DMS153 treated with DMSO at 0.1 percent for 48 hours (cell line): ENCODE measurements around the gene C1QA.
"Not testable (repeated sequence)": the region's sequence is repeated elsewhere in the genome, so short reads cannot be mapped to it uniquely, and the experiment has no call there.

ENCODE experiments used
- DNase-seq: peaks from one replicate; lab custom pipeline; 2025; ENCODE audit not compliant: unreplicated experiment; lab: John Stamatoyannopoulos, UW

The C1QA gene

DNA sequence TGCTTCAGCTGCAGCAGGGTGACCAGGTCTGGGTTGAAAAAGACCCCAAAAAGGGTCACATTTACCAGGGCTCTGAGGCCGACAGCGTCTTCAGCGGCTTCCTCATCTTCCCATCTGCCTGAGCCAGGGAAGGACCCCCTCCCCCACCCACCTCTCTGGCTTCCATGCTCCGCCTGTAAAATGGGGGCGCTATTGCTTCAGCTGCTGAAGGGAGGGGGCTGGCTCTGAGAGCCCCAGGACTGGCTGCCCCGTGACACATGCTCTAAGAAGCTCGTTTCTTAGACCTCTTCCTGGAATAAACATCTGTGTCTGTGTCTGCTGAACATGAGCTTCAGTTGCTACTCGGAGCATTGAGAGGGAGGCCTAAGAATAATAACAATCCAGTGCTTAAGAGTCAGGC is 2.9 kb downstream of the C1QA start:
- no peak for DNase-seq

DNA sequence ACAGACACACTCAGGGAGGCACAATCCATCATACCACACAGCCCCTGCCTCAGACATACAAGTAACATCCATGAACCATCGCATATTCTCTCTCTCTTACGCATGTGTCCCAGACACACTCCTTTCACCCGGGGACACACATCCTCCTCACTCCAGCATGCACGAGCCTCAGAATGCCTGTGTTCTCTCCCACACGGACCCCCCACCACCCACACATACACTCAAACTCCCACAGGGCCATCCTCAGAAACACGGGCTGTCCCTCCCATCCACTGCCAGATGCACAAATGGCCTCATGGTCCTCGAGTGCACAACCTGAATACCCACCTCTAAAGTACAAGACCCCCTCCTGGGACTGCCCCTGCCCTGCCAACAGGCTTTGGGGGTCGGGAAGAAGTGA is 4.8 kb downstream of the C1QA start:
- DNase-seq, result no peak

DNA sequence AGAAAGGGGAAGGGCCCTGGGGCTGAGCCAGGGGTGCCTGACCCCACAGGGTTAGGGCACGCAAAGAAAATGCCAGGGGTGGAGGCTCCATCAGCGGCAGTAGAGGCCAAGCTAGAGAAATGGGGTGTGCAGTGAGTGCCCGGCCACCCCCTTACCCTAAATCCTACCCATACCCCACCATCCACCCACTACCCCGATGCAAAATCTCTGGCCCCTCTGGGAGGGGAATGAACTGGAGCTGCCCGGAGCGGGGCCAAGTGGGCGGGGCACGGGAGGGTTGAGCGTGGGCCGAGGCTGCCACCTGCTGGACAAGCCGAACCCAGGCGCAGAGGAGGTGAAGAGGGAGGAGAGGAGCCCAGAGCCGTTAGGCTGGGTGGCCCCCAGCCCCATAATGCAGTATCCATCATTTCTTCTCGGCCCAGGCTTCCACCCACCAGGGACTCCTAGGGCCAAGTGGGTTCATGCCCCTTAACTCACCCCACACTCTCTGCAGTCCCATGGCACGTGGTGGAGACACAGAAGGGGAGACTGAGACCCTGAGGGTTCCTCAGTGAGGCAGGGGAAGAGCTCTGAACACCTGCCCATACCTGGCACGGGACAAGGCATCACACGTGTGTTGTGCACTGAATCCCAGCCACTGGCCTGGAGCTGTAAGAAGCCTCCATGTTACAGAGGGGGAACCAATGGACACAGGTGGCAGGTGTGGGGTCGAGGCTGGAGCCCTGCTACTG is 5.6 kb downstream of the C1QA start:
- peak; percentile 25 for DNase-seq

DNA sequence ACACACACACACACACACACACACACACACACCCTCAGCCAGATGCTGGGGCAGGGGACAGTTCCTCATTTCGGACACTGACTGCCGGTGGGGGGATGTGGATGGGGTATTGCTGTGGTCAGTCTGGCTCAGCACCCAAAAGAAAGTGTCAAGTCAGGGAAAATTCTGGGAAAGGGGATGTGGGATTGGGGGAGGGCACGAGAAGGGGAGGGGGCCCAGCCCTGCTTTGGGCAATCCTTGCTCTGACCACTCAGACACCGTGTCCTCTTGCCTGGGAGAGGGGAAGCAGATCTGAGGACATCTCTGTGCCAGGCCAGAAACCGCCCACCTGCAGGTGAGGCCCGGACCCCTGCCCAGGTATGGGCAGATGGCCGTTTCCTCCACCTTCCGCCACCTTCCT is 7.0 kb downstream of the C1QA start, which contains the start of gene C1QC:
C1QC (plus strand) TSS at position 253 of the 400 bp plus-strand sequence. CDS start 391 bp downstream, outside the sequence.
- DNase-seq, result no peak

DNA sequence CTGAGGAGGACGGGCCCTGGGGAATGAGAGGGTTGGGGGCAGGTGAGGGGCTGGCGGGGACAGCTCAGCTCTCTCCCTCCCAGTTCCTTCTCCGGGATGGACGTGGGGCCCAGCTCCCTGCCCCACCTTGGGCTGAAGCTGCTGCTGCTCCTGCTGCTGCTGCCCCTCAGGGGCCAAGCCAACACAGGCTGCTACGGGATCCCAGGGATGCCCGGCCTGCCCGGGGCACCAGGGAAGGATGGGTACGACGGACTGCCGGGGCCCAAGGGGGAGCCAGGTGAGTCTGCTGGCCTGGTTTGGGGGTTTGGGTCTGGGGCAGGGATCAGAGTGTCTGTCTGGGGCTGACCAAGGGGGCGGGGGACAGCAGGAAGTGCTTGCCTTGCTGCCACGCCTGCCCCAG is 7.5 kb downstream of the C1QA start:
- DNase-seq, result no peak

DNA sequence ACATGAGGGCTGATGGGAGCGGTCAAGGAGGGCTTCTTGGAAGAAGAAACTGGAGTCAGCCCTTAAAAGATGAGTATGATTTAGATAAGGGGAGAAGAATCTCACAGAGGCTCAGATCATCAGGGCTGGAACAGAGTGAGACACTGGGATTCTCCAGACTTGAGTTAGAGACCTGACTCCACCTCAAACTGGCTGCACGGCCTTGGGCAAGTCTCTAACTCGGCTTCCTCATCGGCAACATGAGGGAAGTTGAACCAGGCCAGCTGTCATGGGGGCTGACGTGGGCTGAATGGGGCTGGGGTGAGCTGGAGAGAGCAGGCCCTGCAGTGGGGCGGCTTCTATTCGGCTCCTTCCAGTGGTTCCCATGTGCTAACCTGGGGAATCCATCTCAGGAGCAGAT is 9.5 kb downstream of the C1QA start:
- DNase-seq, result no peak

DNA sequence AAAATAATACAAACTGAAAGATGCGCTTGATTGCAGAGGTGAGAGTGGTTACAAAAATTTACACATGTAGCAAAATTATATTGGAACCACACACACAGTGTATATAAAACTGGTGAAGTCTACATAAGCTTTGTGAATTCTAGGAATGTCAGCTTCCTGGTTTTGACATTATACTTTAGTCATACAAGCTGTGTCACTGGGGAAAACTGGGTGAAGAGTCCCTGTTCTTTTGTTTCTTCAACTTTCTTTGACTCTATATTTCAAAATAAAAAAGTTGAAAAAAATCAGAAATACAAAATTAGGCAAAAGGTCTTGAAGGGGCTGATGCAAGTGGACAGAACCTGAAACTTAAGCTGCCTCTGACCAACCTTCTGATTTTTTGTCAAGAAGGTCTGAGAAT is 10.0 kb downstream of the C1QA start:
- DNase-seq, result no peak

DNA sequence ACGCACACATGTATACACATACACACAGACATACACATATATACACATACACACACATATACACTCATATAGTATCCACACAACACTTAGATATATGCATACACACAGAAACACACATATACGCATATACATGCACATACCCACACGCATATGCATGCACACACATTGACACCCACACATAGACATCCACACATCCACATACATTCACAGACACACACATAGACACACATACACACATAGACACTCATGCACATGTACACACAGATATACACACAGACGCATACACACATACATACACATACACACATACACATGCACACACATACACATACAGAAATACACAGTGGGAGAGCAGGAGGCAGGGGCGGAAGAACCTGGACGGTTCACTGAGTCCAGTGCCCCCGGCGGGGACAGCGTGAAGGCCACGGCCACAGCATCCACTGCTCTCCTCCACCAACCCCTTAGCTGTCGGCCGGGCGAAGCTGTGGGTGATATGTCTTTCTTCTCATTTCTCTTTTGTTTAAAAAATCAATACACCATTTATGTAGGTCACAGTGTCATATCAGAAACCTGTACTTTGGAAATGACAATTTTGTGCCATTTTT is 13.8 kb downstream of the C1QA start:
- no peak for DNase-seq

DNA sequence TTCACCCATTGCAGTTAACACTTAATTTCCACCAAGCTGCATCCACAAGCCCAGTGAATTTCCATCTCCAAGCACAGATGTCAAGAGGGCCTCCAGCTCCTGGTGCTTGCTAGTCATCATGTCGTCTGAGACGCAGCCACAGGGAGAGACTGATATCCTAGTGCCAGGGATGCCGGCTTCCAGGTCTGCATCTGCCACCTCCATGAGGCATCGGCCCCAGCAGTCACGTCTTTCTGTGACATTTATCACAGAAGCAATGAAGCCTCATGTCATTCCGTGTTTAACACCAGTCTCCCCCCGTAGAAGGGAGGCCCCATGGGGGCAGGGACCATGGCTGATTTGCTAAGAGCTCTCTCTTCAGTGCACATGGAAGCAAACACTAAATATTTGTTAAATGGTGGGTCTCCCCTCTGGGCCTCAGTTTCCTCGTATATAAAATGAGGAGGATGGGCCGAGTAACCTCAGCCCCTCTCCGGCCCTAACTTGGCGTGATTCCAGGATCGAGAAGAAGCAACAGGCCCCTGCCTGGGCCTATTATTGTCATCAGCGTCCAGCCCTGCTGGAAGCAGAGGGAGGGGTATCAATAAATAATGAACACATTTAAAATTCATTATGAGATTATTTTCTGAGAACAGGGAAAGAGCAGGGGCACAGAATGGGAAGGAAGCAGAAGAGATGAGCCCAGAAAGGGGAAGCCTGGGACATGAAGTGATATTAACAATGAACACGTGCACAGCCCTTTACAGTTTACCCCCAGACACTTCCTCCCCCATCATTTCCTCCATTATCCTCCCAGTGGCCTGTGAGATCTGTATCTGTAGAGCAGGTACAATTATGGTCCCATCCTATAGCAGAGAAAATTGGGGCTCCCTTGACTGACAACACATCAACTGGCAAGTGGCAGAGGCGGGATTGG is 15.8 kb downstream of the C1QA start:
- no peak for DNase-seq

DNA sequence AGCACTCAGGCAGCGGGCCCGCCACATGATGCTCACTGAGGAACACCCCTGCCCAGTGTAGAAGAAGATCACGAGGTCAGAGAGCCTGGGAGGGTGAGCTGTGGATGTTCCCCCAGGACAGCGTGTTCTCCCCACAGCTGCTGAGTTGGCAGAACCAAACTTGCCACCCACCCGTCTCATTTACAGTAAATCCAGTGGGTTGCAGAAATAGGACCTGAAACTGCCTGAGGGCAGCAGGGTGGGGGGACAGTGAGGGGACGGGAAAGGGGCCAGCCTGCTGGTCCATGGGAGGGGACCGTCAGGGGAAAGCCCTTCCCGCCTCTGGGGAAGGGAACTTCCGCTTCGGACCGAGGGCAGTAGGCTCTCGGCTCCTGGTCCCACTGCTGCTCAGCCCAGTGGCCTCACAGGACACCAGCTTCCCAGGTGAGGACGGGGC is 16.5 kb downstream of the C1QA start, which contains the start of gene C1QB:
C1QB (plus strand) TSS at position 356 of the 436 bp plus-strand sequence. CDS start 6,227 bp downstream, outside the sequence.
- DNase-seq, result no peak

DNA sequence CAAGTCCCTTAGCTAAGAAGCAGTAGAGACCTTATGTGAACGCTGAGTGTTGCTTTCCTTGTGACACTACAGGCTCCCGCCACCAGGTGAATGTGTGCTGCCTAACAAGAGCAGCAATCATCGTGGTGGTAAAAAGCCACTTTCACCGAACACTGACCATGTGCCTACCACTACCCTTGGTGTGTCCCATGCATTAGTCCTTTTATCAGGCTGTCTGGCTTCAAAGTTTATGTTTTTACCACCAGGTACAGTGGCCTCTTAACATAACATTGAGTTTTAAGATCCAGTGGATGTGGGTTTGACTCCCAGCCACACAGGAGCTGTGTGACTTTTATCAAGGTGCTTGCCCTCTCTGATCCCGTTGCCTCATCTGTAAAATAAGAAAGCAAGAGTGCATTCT is 18.3 kb downstream of the C1QA start:
- no peak for DNase-seq

DNA sequence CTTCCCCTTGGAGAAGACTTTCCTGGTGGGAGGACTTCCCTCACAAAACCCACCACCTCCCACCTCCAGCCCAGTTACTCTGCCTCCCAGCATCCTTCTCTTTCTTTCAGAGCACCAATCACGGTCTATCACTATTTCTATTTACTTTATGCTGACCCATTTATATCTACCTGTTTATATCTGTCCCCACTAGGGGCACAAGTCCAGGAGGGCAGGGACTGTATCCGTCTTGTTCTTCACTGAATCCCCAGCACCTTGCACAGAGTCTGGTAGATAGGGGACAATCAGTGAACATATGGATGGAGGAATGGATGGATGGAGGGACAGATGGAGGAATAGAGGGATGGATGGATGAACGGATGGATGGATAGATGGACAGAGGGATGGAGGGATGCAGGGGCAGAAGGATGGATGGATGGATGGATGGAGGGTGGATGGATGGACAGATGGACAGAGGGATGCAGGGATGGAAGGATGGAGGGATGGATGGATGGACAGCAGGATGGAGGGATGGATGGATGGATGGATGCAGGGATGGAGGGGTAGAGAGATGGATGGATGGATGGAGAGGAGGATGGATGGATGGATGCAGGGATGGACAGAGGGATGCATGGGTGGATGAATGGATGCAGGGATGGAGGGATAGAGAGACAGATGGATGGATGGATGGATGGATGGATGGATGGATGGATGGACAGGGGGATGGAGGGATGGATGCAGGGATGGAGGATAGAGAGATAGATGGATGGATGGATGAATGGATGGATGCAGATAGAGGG is 22.1 kb downstream of the C1QA start:
- DNase-seq, result no peak

DNA sequence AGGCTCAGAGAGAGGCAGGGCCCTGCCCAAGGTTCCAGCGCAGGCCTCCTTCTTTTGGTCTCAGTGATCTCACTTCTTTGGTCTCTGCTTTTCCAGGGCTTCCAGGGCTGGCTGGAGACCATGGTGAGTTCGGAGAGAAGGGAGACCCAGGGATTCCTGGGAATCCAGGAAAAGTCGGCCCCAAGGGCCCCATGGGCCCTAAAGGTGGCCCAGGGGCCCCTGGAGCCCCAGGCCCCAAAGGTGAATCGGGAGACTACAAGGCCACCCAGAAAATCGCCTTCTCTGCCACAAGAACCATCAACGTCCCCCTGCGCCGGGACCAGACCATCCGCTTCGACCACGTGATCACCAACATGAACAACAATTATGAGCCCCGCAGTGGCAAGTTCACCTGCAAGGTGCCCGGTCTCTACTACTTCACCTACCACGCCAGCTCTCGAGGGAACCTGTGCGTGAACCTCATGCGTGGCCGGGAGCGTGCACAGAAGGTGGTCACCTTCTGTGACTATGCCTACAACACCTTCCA is 24.4 kb downstream of the C1QA start:
- DNase-seq, result no peak

DNA sequence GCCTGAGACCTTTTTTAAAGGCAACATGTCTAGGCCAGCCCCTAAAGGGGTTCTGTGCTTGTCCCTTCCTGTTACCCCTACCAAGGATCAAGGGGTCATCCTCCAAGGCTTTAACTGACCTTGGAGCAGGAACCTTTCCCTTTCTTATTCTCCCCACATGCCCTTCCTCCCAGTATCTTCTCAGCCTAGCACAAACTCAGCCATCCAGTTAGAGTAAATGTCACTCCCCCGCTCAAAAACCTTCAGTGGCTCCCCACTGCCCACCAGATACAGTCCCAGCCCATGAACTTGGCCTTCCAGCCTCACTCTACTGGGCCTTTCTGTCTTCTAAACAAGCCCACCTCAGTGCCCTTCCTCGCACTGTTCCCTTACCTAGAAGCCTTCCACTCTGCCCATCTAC is 25.5 kb downstream of the C1QA start:
- no peak for DNase-seq

DNA sequence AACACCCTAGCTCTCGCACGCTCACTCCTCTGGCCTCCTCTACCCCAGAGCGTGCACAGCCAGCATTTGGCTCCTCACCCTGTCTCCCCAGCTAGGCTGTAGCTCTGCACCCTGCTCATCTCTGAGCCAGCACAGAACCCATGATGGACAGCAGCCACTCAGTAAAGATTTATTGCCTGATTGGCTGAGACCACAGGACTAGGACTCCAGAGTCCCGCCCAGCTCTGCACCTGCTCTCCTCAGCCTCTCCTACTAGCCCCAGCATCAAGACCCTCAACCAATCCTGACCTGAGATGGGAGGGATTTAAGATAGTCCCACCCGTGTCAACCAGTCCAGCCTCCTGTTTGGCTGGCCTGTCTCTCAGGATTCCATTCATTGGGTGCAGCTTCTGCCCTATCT is 25.9 kb downstream of the C1QA start:
- no peak for DNase-seq

DNA sequence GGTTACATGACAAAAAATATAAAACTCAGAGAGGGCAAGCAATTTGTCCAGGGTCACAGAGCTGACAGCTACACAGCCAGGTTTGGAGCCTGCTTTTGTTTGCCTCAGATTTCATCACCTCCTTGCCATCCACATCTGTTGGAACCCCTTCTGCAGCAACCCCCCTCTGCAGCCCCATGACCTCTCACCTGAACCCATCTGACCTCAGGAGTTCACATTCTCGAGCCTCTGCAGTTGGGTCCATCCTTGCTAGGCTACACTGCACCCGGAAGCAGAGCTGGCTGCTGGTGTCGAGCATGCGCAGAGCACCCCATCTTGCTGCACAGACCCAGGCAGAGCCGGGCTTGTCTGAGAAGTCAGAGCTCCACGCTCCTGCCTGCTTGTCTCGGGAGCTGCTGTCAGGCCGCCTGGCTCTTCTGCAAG is 26.6 kb downstream of the C1QA start:
- no peak for DNase-seq

DNA sequence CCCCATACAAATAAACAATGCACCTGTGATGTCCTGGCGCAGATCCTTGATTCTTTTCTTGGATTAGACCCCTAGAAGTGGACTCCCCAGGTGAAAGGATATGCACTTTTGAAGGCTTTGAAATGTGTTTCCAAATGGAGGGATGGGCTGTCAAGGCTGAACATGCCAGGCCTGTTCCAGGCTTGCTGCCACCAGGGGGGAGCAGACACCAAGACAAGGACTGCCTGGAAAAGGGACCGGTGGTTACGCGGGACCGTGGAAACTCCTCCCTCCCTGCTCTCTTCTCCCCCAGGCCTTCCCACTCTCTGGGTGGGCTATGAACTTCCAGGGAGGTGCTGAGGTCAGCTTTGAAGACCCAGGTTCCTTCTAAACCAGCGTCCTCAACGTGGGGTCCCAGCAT is 29.3 kb downstream of the C1QA start:
- no peak for DNase-seq

DNA sequence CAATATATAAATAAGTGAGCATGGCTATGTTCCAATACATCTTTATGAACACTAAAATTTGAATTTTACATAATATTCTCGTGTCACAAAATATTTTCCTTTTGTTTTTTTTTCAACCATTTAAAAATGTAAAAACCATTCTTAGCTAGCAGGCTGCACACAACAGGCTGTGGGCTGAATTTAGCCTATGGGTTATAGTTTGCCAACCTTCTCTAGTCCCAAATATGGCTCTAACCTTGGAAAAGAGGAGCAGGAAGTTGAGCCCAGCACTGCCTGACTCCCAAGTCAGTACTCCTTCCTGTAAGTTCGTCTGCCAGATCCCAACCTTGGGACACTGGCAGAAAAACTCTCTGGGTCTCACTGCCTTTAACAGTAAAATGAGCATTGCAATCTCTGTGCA is 30.0 kb downstream of the C1QA start:
- no peak for DNase-seq

DNA sequence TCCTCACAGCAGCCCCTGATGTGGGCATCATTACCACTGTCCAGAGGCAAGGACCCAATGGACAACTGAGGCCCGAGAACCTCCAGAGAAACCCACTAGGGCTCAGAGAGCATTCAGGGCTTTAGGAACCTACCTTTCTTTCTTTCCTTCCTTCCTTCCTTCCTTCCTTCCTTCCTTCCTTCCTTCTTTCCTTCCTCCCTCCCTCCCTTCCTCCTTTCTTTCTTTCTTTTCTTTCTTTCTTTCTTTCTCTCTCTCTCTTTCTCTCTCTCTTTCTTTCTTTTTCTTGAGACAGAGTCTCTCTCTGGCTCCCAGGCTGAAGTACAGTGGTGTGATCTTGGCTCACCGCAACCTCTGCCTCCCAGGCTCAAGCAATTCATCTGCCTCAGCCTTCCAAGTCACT is 32.4 kb downstream of the C1QA start:
- DNase-seq, result not testable (repeated sequence)

DNA sequence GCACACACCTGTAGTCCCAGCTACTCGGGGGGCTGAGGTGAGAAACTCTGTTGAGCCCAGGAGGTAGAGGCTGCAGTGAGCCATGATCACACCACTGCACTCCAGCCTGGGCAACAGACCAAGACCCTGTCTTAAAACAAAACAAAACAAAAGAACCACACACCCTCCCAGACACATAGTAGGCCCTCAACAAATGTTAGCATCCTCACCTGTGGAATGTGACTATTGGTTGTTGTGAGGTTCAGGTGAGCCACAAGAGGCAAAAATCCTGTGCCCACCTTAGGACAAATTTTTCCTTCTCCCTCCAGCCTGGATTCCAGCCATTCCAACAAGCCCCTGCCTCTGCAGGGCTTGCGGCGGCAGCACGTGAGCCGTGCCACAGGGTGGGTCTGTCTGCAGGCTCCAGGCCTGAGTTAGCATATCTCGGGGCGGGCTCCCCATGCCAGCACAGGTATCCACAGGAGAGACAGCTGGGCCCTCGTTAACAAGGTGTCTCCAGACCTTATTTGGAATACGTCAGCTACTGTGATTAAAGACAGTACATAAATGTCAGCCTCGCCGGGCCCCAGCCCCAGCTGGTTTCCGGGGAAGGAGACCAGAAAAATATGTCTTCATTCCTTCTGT is 34.0 kb downstream of the C1QA start:
- no peak for DNase-seq
